ENCODE measurements around the gene OBSCN. TPM values are rescaled to one million over a fixed set of nuclear protein-coding genes. Genes with fewer than 3 reads are reported as not detected.

Gene OBSCN
- total RNA-seq, 1 donor from 2014 or later: 21.6 TPM

GRCh38 chr1:228274452-228275178 is 66.8 kb downstream of the OBSCN start:
- intact Hi-C loops (cut with micrococcal nuclease): loop anchor here (5.0 to 10.0 kb wide), 3 partner anchors 183 to 547 kb away; a partner anchor contains a TSS

GRCh38 chr1:228275179-228275429 is 67.3 kb downstream of the OBSCN start:
- intact Hi-C loops (cut with micrococcal nuclease): loop anchor here (5.0 to 10.0 kb wide), 3 partner anchors 182 to 548 kb away; a partner anchor contains a TSS

- intact Hi-C loops (cut with micrococcal nuclease): loop anchor here (1.0 to 10.0 kb wide), 8 partner anchors 62 to 548 kb away; partner anchors contain the start of genes C1orf35, GUK1 and TRIM11
Observed at GRCh38 chr1:228275430-228276173, 67.8 kb downstream of the OBSCN start.

GRCh38 chr1:228276174-228276831 is 68.5 kb downstream of the OBSCN start:
- intact Hi-C loops (cut with micrococcal nuclease): loop anchor here (1.0 to 10.0 kb wide), 8 partner anchors 63 to 549 kb away; partner anchors contain the start of genes C1orf35, GUK1 and TRIM11

- intact Hi-C loops (cut with micrococcal nuclease): loop anchor here (1.0 to 10.0 kb wide), 8 partner anchors 64 to 550 kb away; partner anchors contain the start of genes C1orf35, GUK1 and TRIM11
Observed at GRCh38 chr1:228276901-228277490, 69.2 kb downstream of the OBSCN start.

GRCh38 chr1:228277491-228278431 is 69.9 kb downstream of the OBSCN start:
- intact Hi-C loops (cut with micrococcal nuclease): loop anchor here (2.0 to 10.0 kb wide), 5 partner anchors 129 to 550 kb away; partner anchors contain the start of genes C1orf35 and TRIM11

GRCh38 chr1:228278432-228278941 is 70.6 kb downstream of the OBSCN start:
- intact Hi-C loops (cut with micrococcal nuclease): loop anchor here (5.0 to 10.0 kb wide), 3 partner anchors 179 to 551 kb away; a partner anchor contains a TSS

GRCh38 chr1:228279011-228279721 is 71.3 kb downstream of the OBSCN start:
- intact Hi-C loops (cut with micrococcal nuclease): loop anchor here (5.0 to 10.0 kb wide), 3 partner anchors 178 to 552 kb away; a partner anchor contains a TSS

GRCh38 chr1:228279722-228280105 is 71.9 kb downstream of the OBSCN start:
- intact Hi-C loops (cut with micrococcal nuclease): loop anchor here (5.0 to 10.0 kb wide), 3 partner anchors 178 to 552 kb away; a partner anchor contains a TSS

- intact Hi-C loops (cut with micrococcal nuclease): no loop called here
Observed at GRCh38 chr1:228280106-228280901, 72.5 kb downstream of the OBSCN start.

- intact Hi-C loops (cut with micrococcal nuclease): no loop called here
Observed at GRCh38 chr1:228280961-228281591, 73.2 kb downstream of the OBSCN start.

- intact Hi-C loops (cut with micrococcal nuclease): no loop called here
Observed at GRCh38 chr1:228281631-228282328, 73.9 kb downstream of the OBSCN start.

GRCh38 chr1:228282329-228283042 is 74.6 kb downstream of the OBSCN start:
- intact Hi-C loops (cut with micrococcal nuclease): no loop called here

GRCh38 chr1:228283043-228283371 is 75.2 kb downstream of the OBSCN start:
- intact Hi-C loops (cut with micrococcal nuclease): no loop called here

- intact Hi-C loops (cut with micrococcal nuclease): no loop called here
Observed at GRCh38 chr1:228283476-228284147, 75.8 kb downstream of the OBSCN start.

- intact Hi-C loops (cut with micrococcal nuclease): no loop called here
Observed at GRCh38 chr1:228284148-228284495, 76.3 kb downstream of the OBSCN start.

Measured in T-helper 2 cell treated with Interferon-gamma antibody and Interleukin-4, amounts not matched to agents 100 ng/mL and 5 ng/mL, for 36 hours (primary cell).